Activated gamma-delta T cell treated with Interleukin-2 at 50 U/mL for 16 hours (primary cell): ENCODE data around the gene LRCOL1.

Experiments used
- DNase-seq: peaks from one replicate; pipeline ENCODE4 v3.0.0-alpha.2; 2020

Gene LRCOL1

GRCh38 chr12:132635076-132635955, 24.9 kb upstream of the LRCOL1 start:
- no peak for DNase-seq

DNA sequence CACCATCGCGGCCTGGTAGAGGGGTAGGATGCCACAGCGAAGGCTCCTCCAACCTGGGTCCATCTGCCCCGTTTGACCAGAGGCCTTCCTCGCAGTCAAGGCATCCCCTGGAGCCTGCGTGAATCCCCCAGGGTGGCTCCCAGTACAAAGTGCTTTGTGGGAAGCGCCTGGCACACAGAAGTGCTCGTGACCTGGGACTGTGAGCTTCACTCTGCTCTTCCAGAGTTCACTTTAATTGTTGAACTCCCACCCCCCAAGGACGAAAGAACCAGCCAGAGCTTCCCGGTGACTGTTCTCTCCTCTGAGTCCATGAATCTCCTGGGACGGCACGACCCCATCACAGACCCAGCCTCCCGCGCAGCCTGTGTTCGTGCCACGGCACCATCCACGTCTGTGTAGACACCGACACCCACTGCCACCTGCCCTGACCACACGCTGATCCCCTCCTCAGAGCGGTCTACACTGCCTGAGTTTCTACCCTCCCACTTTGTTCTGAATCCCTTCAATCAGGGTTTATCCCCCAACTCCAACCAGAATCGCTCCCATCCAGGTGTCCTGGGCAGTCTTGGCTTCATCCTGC, 24.1 kb upstream of the LRCOL1 start:
- no peak for DNase-seq

DNA sequence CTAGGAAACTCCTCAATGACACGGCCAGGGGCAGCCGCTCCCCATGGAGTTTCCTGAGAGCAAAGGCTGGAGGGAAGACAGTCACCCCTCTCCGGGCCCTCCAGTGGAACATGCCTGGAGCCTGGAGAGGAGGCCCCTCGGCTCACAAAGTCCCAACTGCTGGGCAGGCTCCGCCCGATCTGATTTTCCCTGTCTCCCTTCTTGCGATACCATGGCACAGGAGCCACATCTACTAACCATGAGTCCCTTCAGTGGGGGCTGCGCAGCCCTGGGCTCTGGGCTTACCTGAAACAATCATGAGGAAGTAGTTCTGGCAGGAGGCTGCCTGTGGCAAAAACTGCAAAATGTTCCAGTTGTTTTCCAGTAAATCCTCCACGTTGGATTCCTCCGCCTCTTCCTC, 23.5 kb upstream of the LRCOL1 start:
- DNase-seq = no peak

- DNase-seq = no peak
These were observed 23.0 kb upstream of the LRCOL1 start for GRCh38 chr12:132633398-132633797.

DNA sequence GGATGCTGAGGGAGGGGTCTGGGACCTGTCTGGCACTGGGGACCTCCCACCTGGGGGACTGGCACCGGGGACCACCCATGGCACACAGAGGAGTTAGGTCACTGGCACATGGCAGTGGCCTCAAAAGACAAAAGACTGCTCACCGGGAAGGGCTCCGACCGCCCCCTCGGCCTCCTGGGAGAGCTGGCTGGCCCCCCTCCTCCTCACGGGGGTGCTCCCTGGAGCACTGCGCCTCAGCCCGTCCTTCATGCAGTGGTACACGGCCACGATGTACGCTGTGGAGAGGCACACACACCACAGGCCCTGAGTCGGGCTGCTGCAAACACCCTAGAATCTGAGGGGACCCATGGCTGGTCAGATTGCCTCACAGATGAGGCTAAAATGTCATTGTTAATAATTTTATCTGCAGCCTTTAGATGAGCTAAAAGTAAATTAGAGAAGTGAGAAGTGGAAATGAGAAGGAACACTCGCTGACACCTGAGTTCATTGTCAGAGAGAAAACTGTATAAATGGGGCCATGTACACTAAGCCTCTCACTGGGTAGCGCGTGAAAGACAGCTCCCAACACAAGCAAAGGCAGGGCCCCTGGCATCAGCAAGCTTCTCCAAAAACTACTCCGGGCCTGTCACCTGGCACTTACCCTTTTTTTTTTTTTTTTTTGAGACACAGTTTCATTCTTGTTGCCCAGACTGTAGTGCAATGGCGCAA, 22.3 kb upstream of the LRCOL1 start:
- no peak for DNase-seq

DNA sequence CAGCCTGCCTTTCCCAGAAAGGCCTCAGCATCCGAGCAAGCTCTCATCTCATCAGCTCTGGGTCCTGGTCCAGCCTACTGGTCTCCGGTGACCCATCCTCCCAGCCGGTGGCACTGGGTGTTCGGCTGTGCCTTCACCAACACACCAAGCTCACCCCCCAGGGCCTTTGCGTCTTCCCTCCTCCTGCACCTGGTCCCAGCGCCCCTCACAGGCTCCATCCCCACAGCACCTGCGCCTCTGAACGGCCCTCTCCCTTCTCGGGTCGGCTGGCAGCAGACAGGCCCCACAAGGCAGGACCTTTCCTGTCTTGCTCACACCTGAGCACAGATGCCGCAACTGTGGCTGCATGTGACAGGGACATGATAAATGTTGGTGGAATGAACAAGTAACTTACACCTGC, 21.3 kb upstream of the LRCOL1 start:
- no peak for DNase-seq

GRCh38 chr12:132630672-132631071, 20.3 kb upstream of the LRCOL1 start:
- DNase-seq = no peak

DNA sequence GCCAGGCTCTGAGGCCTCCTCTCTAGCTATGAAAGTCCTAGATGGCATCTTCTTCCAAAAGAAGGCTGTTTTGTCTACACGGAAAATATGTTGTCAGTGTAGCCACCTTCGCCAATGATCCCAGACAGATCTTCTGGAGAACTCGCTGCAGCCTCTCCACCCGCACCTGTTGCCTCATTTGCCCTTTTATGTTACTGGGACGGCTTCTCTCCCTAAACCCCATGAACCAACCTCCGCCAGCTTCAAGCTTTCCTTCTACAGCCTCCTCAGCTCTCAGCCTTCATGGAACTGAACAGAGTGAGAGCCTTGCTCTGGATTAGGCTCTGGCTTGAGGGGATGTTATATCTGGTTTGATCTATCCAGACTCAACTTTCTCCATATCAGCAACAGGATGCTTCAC, 18.9 kb upstream of the LRCOL1 start:
- no peak for DNase-seq

DNA sequence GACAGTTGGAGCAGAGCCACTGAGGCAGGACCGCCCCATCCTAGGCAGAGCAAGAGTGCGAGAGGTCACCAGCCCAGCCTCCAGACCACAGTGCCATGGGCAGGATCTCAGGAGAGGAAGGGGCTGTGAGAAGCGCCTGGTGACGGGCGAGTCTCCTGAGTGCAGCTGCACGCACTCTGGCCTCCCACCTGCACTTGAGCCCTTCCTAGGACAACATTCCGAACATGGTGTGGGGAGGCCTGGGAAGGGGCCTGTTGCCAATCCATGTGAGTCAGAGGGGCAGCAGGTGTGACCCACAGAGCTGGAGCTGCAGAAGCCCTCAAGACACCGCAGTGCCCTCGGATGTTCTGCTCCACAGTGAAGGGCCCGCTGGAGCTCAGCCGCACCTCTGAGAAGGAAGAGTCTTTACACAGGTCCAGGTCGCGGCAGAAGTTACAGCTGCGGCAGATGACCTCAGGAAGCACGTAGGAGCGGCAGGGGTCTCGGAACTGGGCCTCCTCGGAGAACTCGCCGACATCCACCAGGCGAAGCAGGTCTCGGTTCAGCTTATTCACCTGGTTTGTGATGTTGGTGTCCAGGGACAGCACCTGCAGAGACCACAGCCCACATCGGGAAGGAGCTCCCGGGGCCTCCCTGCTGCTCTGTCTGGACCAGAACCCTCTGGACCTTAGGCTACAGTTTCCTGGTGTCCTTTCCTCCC, 15.5 kb upstream of the LRCOL1 start:
- DNase-seq = no peak

DNA sequence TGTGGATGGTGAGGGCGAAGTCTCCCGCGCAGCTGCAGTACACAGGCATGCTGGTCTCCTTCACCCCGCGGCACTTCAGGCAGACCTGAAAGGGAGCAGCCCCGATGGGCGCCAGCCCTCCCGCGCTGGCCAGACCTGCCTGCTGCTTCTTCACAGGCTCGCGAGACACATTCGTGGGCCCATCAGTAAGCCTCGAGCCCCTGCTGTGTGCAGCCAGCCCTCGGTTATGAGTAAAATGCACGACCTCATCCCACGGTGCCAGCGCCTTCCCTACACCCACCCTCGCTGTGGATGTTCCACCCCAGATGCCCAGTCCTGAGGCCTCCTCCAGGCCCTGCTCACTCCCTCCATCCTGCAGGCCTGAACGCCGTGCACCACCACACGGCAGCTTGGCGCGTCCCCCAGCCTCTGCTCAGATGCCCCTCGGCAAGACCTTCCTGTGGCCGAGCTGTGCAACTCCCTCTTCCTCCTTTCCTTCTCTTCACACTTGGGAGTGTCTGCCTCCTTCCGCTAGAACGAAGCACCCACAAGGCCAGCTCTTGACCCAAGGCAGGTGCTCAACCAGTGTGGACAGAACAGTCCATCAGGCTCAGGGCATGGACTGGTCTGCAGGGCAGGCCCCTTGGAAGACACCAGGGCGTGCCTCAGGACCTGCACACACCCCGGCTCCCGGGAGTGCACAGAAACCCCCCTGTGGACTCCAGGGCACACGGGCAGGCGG, 14.7 kb upstream of the LRCOL1 start:
- DNase-seq = no peak

GRCh38 chr12:132624186-132624855, 13.9 kb upstream of the LRCOL1 start:
- DNase-seq = no peak

GRCh38 chr12:132623072-132623869, 12.9 kb upstream of the LRCOL1 start:
- no peak for DNase-seq

- no peak for DNase-seq
These were observed 12.2 kb upstream of the LRCOL1 start for GRCh38 chr12:132622437-132623071.

GRCh38 chr12:132621657-132622435, 11.5 kb upstream of the LRCOL1 start:
- DNase-seq = no peak

GRCh38 chr12:132620899-132621656, 10.7 kb upstream of the LRCOL1 start:
- no peak for DNase-seq

DNA sequence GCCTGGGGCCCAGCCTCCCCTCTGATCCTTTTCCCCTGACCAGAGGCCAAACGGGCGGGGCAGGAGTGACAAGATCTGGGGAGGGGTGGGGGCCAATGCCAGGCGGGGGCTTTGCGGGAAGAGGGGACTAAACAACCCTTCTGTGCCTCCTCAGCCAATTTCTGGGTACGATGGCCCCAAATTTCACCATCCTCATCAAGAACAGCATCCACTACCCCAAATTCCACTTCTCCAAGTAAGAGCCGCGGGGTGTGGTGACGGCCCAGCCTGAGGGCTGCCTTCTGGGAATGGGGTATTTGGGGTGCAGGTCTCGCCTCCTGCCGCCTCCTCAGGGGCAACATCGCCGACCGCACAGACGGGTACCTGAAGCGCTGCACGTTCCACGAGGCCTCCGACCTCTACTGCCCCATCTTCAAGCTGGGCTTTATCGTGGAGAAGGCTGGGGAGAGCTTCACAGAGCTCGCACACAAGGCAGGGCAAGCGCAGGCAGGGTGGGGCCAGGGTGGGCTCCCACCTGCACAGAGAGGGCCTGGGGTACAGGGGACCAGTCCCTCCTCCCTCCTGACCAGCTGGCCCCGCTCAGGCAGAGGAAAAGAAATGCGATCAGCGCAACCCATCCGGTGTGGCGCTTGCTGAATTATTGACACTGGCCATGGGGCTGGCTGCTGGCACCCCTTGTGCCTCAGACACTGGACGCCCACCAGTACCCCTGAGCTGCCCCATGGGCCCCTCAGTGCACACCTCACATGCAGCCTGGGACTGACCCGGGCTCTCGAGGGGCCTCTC, 9.9 kb upstream of the LRCOL1 start:
- no peak for DNase-seq

GRCh38 chr12:132619386-132620112, 9.2 kb upstream of the LRCOL1 start:
- DNase-seq = no peak

GRCh38 chr12:132619071-132619385, 8.6 kb upstream of the LRCOL1 start:
- no peak for DNase-seq
